ENCODE measurements around the gene CCT4. TPM values are rescaled to one million over a fixed set of nuclear protein-coding genes. Genes with fewer than 3 reads are reported as not detected.
A peak's percentile ranks its signal among the peaks of the same experiment; 100 is the strongest.

Gene CCT4
- total and polyA plus RNA-seq, 10 donors, result 45.0 to 104 (median 83.1) TPM

GRCh38 chr2:61855318-61855613, 33.2 kb downstream of the CCT4 start:
- Histone ChIP-seq H3K4me3 (peak overlapping the region; percentile 83 to 97 (median 90)), H3K27me3 (replicated peaks in 1 of 7) (no peaks in the 10 kb centered on the region), H3K36me3 (no peaks in the 10 kb centered on the region), H3K9me3 (no peaks in the 10 kb centered on the region), H3K27ac (peak overlapping the region in 5 of 8 donors; percentile 32 to 87 (median 85)), H3K4me1 (peaks cover 4 to 19% (median 15%) of the 10 kb centered on the region in 6 donors)
- no peak for DNase-seq
- intact Hi-C loops (cut with DNase I; ENCODE audit: low total_unique reads), result no loop called here
- WGBS, 5 donors, result 54 to 87% (median 57%) methylated on average over 8 to 9 of the region's 9 CpGs
- TF ChIP-seq CTCF (IDR thresholded peaks at IDR 0.05 in 8 of 11, conservative IDR thresholded peaks at IDR 0.05 in 3 of 11) (no peak), POLR2A (IDR thresholded peaks at IDR 0.05) (no peak), POLR2AphosphoS5 (IDR thresholded peaks at IDR 0.05) (no peak)

DNA sequence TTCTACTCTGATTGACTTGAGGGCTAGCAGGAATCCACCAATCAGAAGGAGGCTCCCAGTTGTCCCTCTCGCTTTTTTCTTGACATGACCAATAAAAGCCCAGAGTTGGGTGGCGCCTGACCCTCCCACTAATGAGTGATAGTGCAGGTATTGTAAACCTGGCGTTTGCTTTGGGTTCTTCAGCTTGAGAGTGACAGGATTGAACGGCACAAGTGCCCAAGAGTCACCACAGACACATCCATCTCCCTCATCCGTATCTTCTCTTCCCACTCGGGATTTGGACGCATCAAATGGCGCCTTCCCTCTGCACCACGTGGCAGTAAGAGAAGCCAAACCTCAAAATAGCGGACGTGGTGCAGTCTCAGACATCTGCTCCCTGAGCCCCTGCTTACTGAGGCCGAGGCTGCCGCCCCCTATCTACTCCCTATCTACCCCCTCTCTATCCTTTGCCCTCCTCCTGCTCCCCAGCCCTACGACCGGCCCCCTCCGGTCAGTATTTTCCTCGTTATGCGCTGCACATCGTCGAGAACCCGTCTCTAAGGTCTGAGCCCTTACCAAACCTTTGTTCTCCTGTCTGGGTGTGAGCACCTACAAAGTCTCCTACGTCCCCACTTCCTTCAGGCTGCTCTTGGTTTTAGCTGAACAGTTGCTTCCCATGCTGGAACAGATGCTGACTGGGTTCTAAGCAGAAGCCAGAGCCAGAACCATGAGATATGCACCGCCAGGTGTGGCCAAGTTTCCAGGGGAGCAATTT, 33.7 kb downstream of the CCT4 start:
- intact Hi-C loops (cut with DNase I; ENCODE audit: low total_unique reads), result no loop called here
- peak overlapping the region; percentile 32 to 87 (median 82) for H3K27ac ChIP-seq

GRCh38 chr2:61853847-61854563, 34.5 kb downstream of the CCT4 start, which contains the start of gene FAM161A:
Gene FAM161A, minus strand, starts transcription at chr2:61854060. Its CDS starts 19 bp downstream, at chr2:61854041.
- intact Hi-C loops (cut with DNase I; ENCODE audit: low total_unique reads), result no loop called here
- WGBS, 5 donors, result 0 to 1% (median 0%) methylated on average over 37 to 50 of the region's 50 CpGs
- no peaks in the 10 kb centered on the region for H3K36me3 ChIP-seq
- H3K9me3 ChIP-seq, result no peaks in the 10 kb centered on the region
- peaks cover 4 to 19% (median 15%) of the 10 kb centered on the region in 6 donors for H3K4me1 ChIP-seq
- H3K4me3 ChIP-seq, result peak within 1 kb of the TSS; percentile 83 to 97 (median 90)
- H3K27ac ChIP-seq, result peak within 1 kb of the TSS; percentile 70 to 87 (median 82)
- peak; percentile 96 for DNase-seq
- TF ChIP-seq CTCF (IDR thresholded peaks at IDR 0.05 in 8 of 11, conservative IDR thresholded peaks at IDR 0.05 in 3 of 11) (peak in 3 of 11 experiments; percentile 4 to 9 (median 9)), POLR2A (IDR thresholded peaks at IDR 0.05) (peak in 1 of 3 donors; percentile 13), POLR2AphosphoS5 (IDR thresholded peaks at IDR 0.05) (peak; percentile 69 to 78 (median 78))
- H3K27me3 ChIP-seq (replicated peaks in 1 of 7), result no peaks in the 10 kb centered on the region

More for the DNA sequence above, 33.7 kb downstream of the CCT4 start:
- no peaks in the 10 kb centered on the region for H3K27me3 ChIP-seq (replicated peaks in 1 of 7)
- DNase-seq, result peak; percentile 85
- H3K4me1 ChIP-seq, result peaks cover 4 to 19% (median 15%) of the 10 kb centered on the region in 6 donors
- 3 to 5% (median 4%) methylated on average over 22 to 23 of the region's 23 CpGs for WGBS, 5 donors
- peak overlapping the region; percentile 83 to 97 (median 90) for H3K4me3 ChIP-seq
- H3K9me3 ChIP-seq, result no peaks in the 10 kb centered on the region
- TF ChIP-seq CTCF (IDR thresholded peaks at IDR 0.05 in 8 of 11, conservative IDR thresholded peaks at IDR 0.05 in 3 of 11), result peak in 4 of 11 experiments; percentile 13 to 36 (median 24)
- no peak for TF ChIP-seq POLR2A (IDR thresholded peaks at IDR 0.05)
- H3K36me3 ChIP-seq, result no peaks in the 10 kb centered on the region

All from spleen (tissue), 11 donors.